Type B pancreatic cell (in vitro differentiated cells): ENCODE measurements around the gene AKR1B15. TPM values are rescaled to one million over a fixed set of nuclear protein-coding genes. Genes with fewer than 3 reads are reported as not detected.
"Not testable (repeated sequence)": the region's sequence is repeated elsewhere in the genome, so short reads cannot be mapped to it uniquely, and the experiment has no call there.

Experiments used
- DNase-seq: peaks from one replicate; pipeline ENCODE4 v3.0.0; 2021; ENCODE audit warnings: mixed read lengths; ENCODE audit not compliant: unreplicated experiment; ENCODE audit errors: extremely low spot score
- H3K27ac Mint-ChIP-seq: 2 replicates; pipeline ENCODE4 v1.8.0; 2021; ENCODE audit warnings: mild to moderate bottlenecking, mixed read lengths
- H3K27me3 Mint-ChIP-seq: 2 replicates; pipeline ENCODE4 v1.8.0; 2021; ENCODE audit warnings: mixed read lengths
- H3K36me3 Mint-ChIP-seq: 2 replicates; pipeline ENCODE4 v1.8.0; 2021; ENCODE audit warnings: mixed read lengths
- H3K4me1 Mint-ChIP-seq: one replicate; pipeline ENCODE4 v1.8.0; 2021; ENCODE audit warnings: mixed read lengths; ENCODE audit not compliant: unreplicated experiment
- H3K4me3 Mint-ChIP-seq: 2 replicates; pipeline ENCODE4 v1.8.0; 2021; ENCODE audit warnings: mild to moderate bottlenecking, mixed read lengths
- H3K9me3 Mint-ChIP-seq: 2 replicates; pipeline ENCODE4 v1.8.0; 2021; ENCODE audit warnings: mixed read lengths
- total RNA-seq: library from RNA; stranded (reverse); gene quantifications from 2 replicates; pipeline ENCODE4 v1.2.1, GENCODE V29; 2021; ENCODE audit warnings: low replicate concordance
- TF ChIP-seq, protein P1 (sequence below): fragments of 200-600 bp; sonication (generic); conservative IDR thresholded peaks from 2 replicates; pipeline ENCODE4 v1.5.0; 2021; ENCODE audit warnings: antibody characterized with exemption, mild to moderate bottlenecking

Gene AKR1B15
- total RNA-seq, 1 donor from 2014 or later, result 0.63 TPM

- peaks cover 12% of the 10 kb centered on the region for H3K4me1 Mint-ChIP-seq
- TF ChIP-seq, protein P1, sequence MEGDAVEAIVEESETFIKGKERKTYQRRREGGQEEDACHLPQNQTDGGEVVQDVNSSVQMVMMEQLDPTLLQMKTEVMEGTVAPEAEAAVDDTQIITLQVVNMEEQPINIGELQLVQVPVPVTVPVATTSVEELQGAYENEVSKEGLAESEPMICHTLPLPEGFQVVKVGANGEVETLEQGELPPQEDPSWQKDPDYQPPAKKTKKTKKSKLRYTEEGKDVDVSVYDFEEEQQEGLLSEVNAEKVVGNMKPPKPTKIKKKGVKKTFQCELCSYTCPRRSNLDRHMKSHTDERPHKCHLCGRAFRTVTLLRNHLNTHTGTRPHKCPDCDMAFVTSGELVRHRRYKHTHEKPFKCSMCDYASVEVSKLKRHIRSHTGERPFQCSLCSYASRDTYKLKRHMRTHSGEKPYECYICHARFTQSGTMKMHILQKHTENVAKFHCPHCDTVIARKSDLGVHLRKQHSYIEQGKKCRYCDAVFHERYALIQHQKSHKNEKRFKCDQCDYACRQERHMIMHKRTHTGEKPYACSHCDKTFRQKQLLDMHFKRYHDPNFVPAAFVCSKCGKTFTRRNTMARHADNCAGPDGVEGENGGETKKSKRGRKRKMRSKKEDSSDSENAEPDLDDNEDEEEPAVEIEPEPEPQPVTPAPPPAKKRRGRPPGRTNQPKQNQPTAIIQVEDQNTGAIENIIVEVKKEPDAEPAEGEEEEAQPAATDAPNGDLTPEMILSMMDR, result no peak
- H3K4me3 Mint-ChIP-seq, result peak overlapping the region; percentile 63
- H3K27ac Mint-ChIP-seq, result peak overlapping the region; percentile 77
- peaks cover 7% of the 10 kb centered on the region for H3K36me3 Mint-ChIP-seq
- DNase-seq, result no peak
- H3K9me3 Mint-ChIP-seq, result peaks cover 20% of the 10 kb centered on the region
- H3K27me3 Mint-ChIP-seq, result no peaks in the 10 kb centered on the region
These were observed 18.5 kb downstream of the AKR1B15 start for GRCh38 chr7:134567368-134567767.

DNA sequence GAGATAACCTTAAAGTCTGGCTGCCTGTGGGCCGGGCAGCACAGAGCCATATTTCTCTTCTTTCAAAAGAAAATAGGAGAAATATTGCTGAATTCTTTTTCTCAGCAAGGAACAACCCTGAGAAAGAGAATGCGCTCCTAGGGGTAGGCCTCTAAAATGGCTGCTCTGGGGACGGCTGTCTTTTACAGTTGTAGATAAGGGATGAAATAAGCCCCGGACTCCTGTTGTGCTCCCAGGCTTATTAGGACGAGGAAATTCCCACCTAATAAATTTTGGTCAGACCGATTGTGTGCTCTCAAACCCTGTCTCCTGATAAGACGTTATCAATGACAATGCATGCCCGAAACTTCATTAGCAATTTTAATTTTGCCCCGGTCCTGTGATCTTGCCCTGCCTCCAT lies 21.1 kb downstream of the AKR1B15 start:
- not testable (repeated sequence) for H3K9me3 Mint-ChIP-seq, DNase-seq, H3K27ac Mint-ChIP-seq, H3K36me3 Mint-ChIP-seq, H3K4me3 Mint-ChIP-seq, H3K4me1 Mint-ChIP-seq, H3K27me3 Mint-ChIP-seq

- no peaks in the 10 kb centered on the region for H3K4me1 Mint-ChIP-seq
- H3K9me3 Mint-ChIP-seq, result no peaks in the 10 kb centered on the region
- no peak overlapping the region for H3K27ac Mint-ChIP-seq
These were observed 22.2 kb downstream of the AKR1B15 start for GRCh38 chr7:134571101-134571500.

GRCh38 chr7:134571746-134572461 lies 23.0 kb downstream of the AKR1B15 start:
- no peak overlapping the region for H3K4me3 Mint-ChIP-seq
- no peaks in the 10 kb centered on the region for H3K4me1 Mint-ChIP-seq
- H3K27me3 Mint-ChIP-seq, result no peaks in the 10 kb centered on the region
- no peaks in the 10 kb centered on the region for H3K9me3 Mint-ChIP-seq
- no peak overlapping the region for H3K27ac Mint-ChIP-seq
- TF ChIP-seq, protein P1, result no peak
- no peak for DNase-seq
- no peaks in the 10 kb centered on the region for H3K36me3 Mint-ChIP-seq

More at GRCh38 chr7:134571101-134571500, 22.2 kb downstream of the AKR1B15 start:
- no peak overlapping the region for H3K4me3 Mint-ChIP-seq
- no peak for DNase-seq
- TF ChIP-seq, protein P1, result no peak
- H3K27me3 Mint-ChIP-seq, result no peaks in the 10 kb centered on the region
- H3K36me3 Mint-ChIP-seq, result no peaks in the 10 kb centered on the region

DNA sequence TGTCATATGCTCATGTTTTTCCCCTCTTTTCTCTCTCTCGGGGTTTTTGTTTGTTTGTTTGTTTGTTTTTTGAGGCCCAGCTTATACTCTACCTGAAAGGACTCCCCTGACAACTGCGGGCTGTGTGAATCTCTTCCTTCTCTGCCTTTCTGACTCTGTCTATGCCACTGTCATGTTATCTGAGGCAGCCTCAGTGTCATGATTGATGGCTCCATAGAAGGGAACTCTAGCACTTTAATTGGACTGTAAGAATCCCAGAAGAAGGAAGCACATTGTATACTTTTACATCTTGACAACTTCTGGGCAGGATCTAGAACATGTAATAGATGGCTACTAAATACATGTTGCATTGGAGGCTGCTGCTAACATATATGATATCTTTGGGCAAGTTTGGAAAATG lies 25.4 kb downstream of the AKR1B15 start:
- H3K36me3 Mint-ChIP-seq, result no peaks in the 10 kb centered on the region
- H3K27ac Mint-ChIP-seq, result no peak overlapping the region
- no peak overlapping the region for H3K4me3 Mint-ChIP-seq
- no peaks in the 10 kb centered on the region for H3K27me3 Mint-ChIP-seq
- H3K9me3 Mint-ChIP-seq, result no peaks in the 10 kb centered on the region
- no peak for DNase-seq
- no peaks in the 10 kb centered on the region for H3K4me1 Mint-ChIP-seq
- TF ChIP-seq, protein P1, result no peak

GRCh38 chr7:134584290-134584689 lies 35.4 kb downstream of the AKR1B15 start:
- TF ChIP-seq, protein P1, result no peak
- no peak overlapping the region for H3K4me3 Mint-ChIP-seq
- no peak overlapping the region for H3K27ac Mint-ChIP-seq
- no peaks in the 10 kb centered on the region for H3K9me3 Mint-ChIP-seq
- no peaks in the 10 kb centered on the region for H3K4me1 Mint-ChIP-seq
- no peaks in the 10 kb centered on the region for H3K36me3 Mint-ChIP-seq
- no peak for DNase-seq
- peaks cover 12% of the 10 kb centered on the region for H3K27me3 Mint-ChIP-seq
